ENCODE data around the gene CREBRF.
"Not testable (repeated sequence)": the region's sequence is repeated elsewhere in the genome, so short reads cannot be mapped to it uniquely, and the experiment has no call there.

Gene CREBRF

GRCh38 chr5:173089581-173089980 lies 33.4 kb downstream of the CREBRF start:
- DNase-seq = no peak

GRCh38 chr5:173090639-173091038 lies 34.5 kb downstream of the CREBRF start:
- DNase-seq = no peak

GRCh38 chr5:173091981-173092380 lies 35.8 kb downstream of the CREBRF start:
- DNase-seq = no peak

- DNase-seq = no peak
These were observed 37.5 kb downstream of the CREBRF start for GRCh38 chr5:173093606-173094005.

- DNase-seq = no peak
These were observed 38.0 kb downstream of the CREBRF start for GRCh38 chr5:173094012-173094661.

- DNase-seq = no peak
These were observed 42.6 kb downstream of the CREBRF start for GRCh38 chr5:173098787-173099186.

- peak in 1 of 2 donors; percentile 19 for DNase-seq
These were observed 43.3 kb downstream of the CREBRF start for GRCh38 chr5:173099461-173099860.

- DNase-seq = no peak
These were observed 45.1 kb downstream of the CREBRF start for GRCh38 chr5:173101245-173101644.

- no peak for DNase-seq
These were observed 47.3 kb downstream of the CREBRF start for GRCh38 chr5:173103411-173103810.

GRCh38 chr5:173108914-173109313 lies 52.8 kb downstream of the CREBRF start:
- DNase-seq = no peak

- no peak for DNase-seq
These were observed 58.4 kb downstream of the CREBRF start for GRCh38 chr5:173114536-173114935.

GRCh38 chr5:173119719-173120118 lies 63.6 kb downstream of the CREBRF start:
- no peak for DNase-seq

GRCh38 chr5:173123416-173123815 lies 67.3 kb downstream of the CREBRF start:
- DNase-seq = no peak

- not testable (repeated sequence) for DNase-seq
These were observed 76.0 kb downstream of the CREBRF start for GRCh38 chr5:173132166-173132565.

GRCh38 chr5:173138707-173139106 lies 82.6 kb downstream of the CREBRF start:
- DNase-seq = no peak

- DNase-seq = no peak
These were observed 83.5 kb downstream of the CREBRF start for GRCh38 chr5:173139631-173140030.

- no peak for DNase-seq
These were observed 84.6 kb downstream of the CREBRF start for GRCh38 chr5:173140769-173141168.

GRCh38 chr5:173143567-173143966 lies 87.4 kb downstream of the CREBRF start:
- DNase-seq = no peak

- DNase-seq = peak; percentile 96 to 97
These were observed 88.3 kb downstream of the CREBRF start, which contains the start of gene BNIP1 for GRCh38 chr5:173144200-173145176. TSS of gene BNIP1 (plus strand) at chr5:173144531. CDS start at chr5:173144546, 15 bp downstream.

- DNase-seq = no peak
These were observed 92.2 kb downstream of the CREBRF start for GRCh38 chr5:173148354-173148753.

- no peak for DNase-seq
These were observed 96.4 kb downstream of the CREBRF start for GRCh38 chr5:173152547-173152946.

GRCh38 chr5:173153842-173154241 lies 97.7 kb downstream of the CREBRF start:
- no peak for DNase-seq

GRCh38 chr5:173154619-173155018 lies 98.5 kb downstream of the CREBRF start:
- not testable (repeated sequence) for DNase-seq

- no peak for DNase-seq
These were observed 99.8 kb downstream of the CREBRF start for GRCh38 chr5:173155912-173156311.
